Suppressor macrophage treated with lipopolysaccharide for 4 hours (primary cell): ENCODE measurements around the gene NINL.

ENCODE experiments used
- DNase-seq: peaks from one replicate; pipeline ENCODE4 v3.0.0-alpha.2; 2020

Gene NINL

GRCh38 chr20:25460566-25461280 is 124.6 kb downstream of the NINL start:
- no peak for DNase-seq

GRCh38 chr20:25459916-25460535 is 125.3 kb downstream of the NINL start:
- DNase-seq = peak; percentile 39

- no peak for DNase-seq
Measured at GRCh38 chr20:25459111-25459830, 126.1 kb downstream of the NINL start.

GRCh38 chr20:25457886-25458680 is 127.2 kb downstream of the NINL start:
- no peak for DNase-seq

- no peak for DNase-seq
Measured at GRCh38 chr20:25454153-25454900, 131.0 kb downstream of the NINL start.

- no peak for DNase-seq
Measured at GRCh38 chr20:25453035-25453810, 132.1 kb downstream of the NINL start.

GRCh38 chr20:25452333-25452732 is 133.0 kb downstream of the NINL start:
- no peak for DNase-seq

- DNase-seq = no peak
Measured at GRCh38 chr20:25447671-25448070, 137.7 kb downstream of the NINL start.

- no peak for DNase-seq
Measured at GRCh38 chr20:25444556-25444955, 140.8 kb downstream of the NINL start.

GRCh38 chr20:25439328-25439727 is 146.0 kb downstream of the NINL start:
- peak; percentile 17 for DNase-seq

GRCh38 chr20:25437153-25437581 is 148.2 kb downstream of the NINL start:
- no peak for DNase-seq

GRCh38 chr20:25424536-25424935 is 160.8 kb downstream of the NINL start:
- no peak for DNase-seq

- DNase-seq = no peak
Measured at GRCh38 chr20:25422032-25422431, 163.3 kb downstream of the NINL start.

GRCh38 chr20:25421102-25421501 is 164.2 kb downstream of the NINL start:
- no peak for DNase-seq

GRCh38 chr20:25418776-25419175 is 166.6 kb downstream of the NINL start:
- DNase-seq = no peak

GRCh38 chr20:25408890-25409289 is 176.4 kb downstream of the NINL start:
- no peak for DNase-seq

- DNase-seq = no peak
Measured at GRCh38 chr20:25408170-25408547, 177.2 kb downstream of the NINL start.

- peak; percentile 85 for DNase-seq
Measured at GRCh38 chr20:25407311-25408169, 177.8 kb downstream of the NINL start, which contains the start of gene GINS1. Gene GINS1 (plus strand): TSS chr20:25407673. CDS start chr20:25407821, 148 bp downstream.
